OCI-LY3 (cell line): ENCODE measurements around the gene ASCL3.

Experiments
- EZH2phosphoT487 ChIP-seq: fragments of 200-600 bp; shearing (Covaris generic); IDR thresholded peaks from 2 replicates; pipeline ENCODE4 v1.6.1; 2018; ENCODE audit warnings: antibody characterized with exemption, mixed run types, low read depth
- TF ChIP-seq, protein P1 (sequence below): fragments of 200-600, 300-600 bp; sonication (generic); IDR thresholded peaks from 2 replicates; pipeline ENCODE4 v1.5.1; 2014; ENCODE audit warnings: antibody characterized with exemption, low read length, low read depth

- TF ChIP-seq, protein P1, sequence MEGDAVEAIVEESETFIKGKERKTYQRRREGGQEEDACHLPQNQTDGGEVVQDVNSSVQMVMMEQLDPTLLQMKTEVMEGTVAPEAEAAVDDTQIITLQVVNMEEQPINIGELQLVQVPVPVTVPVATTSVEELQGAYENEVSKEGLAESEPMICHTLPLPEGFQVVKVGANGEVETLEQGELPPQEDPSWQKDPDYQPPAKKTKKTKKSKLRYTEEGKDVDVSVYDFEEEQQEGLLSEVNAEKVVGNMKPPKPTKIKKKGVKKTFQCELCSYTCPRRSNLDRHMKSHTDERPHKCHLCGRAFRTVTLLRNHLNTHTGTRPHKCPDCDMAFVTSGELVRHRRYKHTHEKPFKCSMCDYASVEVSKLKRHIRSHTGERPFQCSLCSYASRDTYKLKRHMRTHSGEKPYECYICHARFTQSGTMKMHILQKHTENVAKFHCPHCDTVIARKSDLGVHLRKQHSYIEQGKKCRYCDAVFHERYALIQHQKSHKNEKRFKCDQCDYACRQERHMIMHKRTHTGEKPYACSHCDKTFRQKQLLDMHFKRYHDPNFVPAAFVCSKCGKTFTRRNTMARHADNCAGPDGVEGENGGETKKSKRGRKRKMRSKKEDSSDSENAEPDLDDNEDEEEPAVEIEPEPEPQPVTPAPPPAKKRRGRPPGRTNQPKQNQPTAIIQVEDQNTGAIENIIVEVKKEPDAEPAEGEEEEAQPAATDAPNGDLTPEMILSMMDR = no peak
- no peak for TF ChIP-seq EZH2phosphoT487
Measured at GRCh38 chr11:8928205-8928604, 14.6 kb downstream of the ASCL3 start.
